Natural killer cell treated with Interleukin-12 subunit alpha and Interleukin-12 subunit beta and Interleukin-15 and Interleukin-18, amount 100 ng/mL, for 72 hours (primary cell): ENCODE data around the gene EIF5A. TPM values are rescaled to one million over a fixed set of nuclear protein-coding genes. Genes with fewer than 3 reads are reported as not detected.

Experiments
- ATAC-seq, 2 donors: fragments of 150-1000 bp; cut with Tn5 transposase in 1 of 2; sonication (Bioruptor Pico), chemical (Tn5 transposase) in 1 of 2; 2 replicates each; pipeline ENCODE4 v1.10.0; 2021
- DNase-seq: peaks from one replicate; pipeline ENCODE4 v3.0.0; 2022; ENCODE audit warnings: low spot score
- H3K27ac Mint-ChIP-seq, 2 donors: 1 replicate in 1 of 2; 2 replicates in 1 of 2; pipeline ENCODE4 v1.8.0; 2022; ENCODE audit warnings: mixed read lengths in 2 of 2, mild to moderate bottlenecking in 1 of 2, moderate library complexity in 1 of 2
- H3K27me3 Mint-ChIP-seq, 2 donors: 1 replicate in 1 of 2; 2 replicates in 1 of 2; pipeline ENCODE4 v1.8.0; 2022; ENCODE audit warnings: mixed read lengths in 2 of 2
- H3K36me3 Mint-ChIP-seq: one replicate; pipeline ENCODE4 v1.8.0; 2022; ENCODE audit warnings: mixed read lengths
- H3K4me1 Mint-ChIP-seq, 2 donors: 1 replicate in 1 of 2; 2 replicates in 1 of 2; pipeline ENCODE4 v1.8.0; 2022; ENCODE audit warnings: low read depth in 2 of 2, mixed read lengths in 2 of 2, mild to moderate bottlenecking in 1 of 2
- H3K4me3 Mint-ChIP-seq: one replicate; pipeline ENCODE4 v1.8.0; 2022; ENCODE audit warnings: mixed read lengths
- H3K9me3 Mint-ChIP-seq: 2 replicates; pipeline ENCODE4 v1.8.0; 2022; ENCODE audit warnings: mixed read lengths
- total RNA-seq, 2 donors: library from RNA; stranded (reverse); gene quantifications; one replicate each; pipeline ENCODE4 v1.2.3, GENCODE V29; 2022

The EIF5A gene
- total RNA-seq, 2 donors from 2014 or later: 953 to 1,345 TPM

DNA sequence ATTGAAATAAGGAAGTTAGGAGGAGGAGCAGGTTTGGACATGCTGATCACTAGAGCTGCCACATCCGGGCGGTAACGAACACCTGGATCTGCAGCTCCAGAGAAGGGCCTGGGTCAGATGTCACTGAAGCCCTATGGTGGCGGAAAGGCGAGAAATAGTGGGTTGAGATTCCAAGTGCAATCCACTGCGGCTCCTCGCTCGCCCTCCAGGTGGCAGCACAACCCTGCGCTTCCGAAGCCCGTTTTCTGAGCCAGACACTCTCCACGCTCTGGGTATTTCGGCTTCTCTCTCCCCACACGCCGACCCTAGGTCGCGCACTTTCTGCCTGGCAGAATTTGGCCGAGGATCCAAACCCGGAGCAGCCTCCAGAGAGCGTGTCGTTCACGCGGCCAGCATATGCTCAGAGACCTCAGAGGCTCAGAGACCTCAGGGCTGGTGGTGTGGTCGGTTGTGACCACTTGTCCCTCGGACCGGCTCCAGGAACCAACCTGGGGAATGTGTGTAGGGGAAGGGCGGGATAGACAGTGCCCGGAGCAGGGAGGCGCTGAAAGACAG lies 26.8 kb upstream of the EIF5A start:
- no peaks in the 10 kb centered on the region for H3K9me3 Mint-ChIP-seq
- peak overlapping the region; percentile 78 for H3K4me3 Mint-ChIP-seq
- H3K36me3 Mint-ChIP-seq: no peaks in the 10 kb centered on the region
- ATAC-seq: peak; percentile 85 to 86
- peaks cover 21 to 26% of the 10 kb centered on the region in 2 donors for H3K4me1 Mint-ChIP-seq
- DNase-seq: peak; percentile 87
- H3K27ac Mint-ChIP-seq: peak overlapping the region in 1 of 2 donors; percentile 2
- peaks cover 7 to 10% of the 10 kb centered on the region in 2 donors for H3K27me3 Mint-ChIP-seq

DNA sequence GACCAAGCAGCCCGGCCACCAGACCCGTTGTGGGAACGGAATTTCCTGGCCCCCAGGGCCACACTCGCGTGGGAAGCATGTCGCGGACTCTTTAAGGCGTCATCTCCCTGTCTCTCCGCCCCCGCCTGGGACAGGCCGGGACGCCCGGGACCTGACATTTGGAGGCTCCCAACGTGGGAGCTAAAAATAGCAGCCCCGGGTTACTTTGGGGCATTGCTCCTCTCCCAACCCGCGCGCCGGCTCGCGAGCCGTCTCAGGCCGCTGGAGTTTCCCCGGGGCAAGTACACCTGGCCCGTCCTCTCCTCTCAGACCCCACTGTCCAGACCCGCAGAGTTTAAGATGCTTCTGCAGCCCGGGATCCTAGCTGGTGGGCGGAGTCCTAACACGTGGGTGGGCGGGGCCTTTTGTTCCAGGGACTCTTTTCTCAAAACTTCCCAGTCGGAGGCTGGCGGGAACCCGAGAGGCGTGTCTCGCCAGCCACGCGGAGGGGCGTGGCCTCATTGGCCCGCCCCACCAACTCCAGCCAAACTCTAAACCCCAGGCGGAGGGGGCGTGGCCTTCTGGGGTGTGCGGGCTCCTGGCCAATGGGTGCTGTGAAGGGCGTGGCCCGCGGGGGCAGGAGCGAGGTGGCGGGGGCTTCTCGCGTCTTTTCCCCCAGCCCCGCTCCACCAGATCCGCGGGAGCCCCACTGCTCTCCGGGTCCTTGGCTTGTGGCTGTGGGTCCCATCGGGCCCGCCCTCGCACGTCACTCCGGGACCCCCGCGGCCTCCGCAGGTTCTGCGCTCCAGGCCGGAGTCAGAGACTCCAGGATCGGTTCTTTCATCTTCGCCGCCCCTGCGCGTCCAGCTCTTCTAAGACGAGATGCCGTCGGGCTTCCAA lies 26.1 kb upstream of the EIF5A start, which contains the start of gene SLC2A4:
SLC2A4 (plus strand) TSS at position 645 of the 879 bp plus-strand sequence; CDS start at position 862, 217 bp downstream.
- Mint-ChIP-seq H3K27ac (no peak within 1 kb of the TSS), H3K27me3 (peaks cover 7 to 12% of the 10 kb centered on the region in 2 donors), H3K9me3 (no peaks in the 10 kb centered on the region), H3K4me3 (peak within 1 kb of the TSS; percentile 78), H3K4me1 (peaks cover 21 to 26% of the 10 kb centered on the region in 2 donors), H3K36me3 (no peaks in the 10 kb centered on the region)
- peak; percentile 90 for DNase-seq
- ATAC-seq: peak; percentile 90 to 93

DNA sequence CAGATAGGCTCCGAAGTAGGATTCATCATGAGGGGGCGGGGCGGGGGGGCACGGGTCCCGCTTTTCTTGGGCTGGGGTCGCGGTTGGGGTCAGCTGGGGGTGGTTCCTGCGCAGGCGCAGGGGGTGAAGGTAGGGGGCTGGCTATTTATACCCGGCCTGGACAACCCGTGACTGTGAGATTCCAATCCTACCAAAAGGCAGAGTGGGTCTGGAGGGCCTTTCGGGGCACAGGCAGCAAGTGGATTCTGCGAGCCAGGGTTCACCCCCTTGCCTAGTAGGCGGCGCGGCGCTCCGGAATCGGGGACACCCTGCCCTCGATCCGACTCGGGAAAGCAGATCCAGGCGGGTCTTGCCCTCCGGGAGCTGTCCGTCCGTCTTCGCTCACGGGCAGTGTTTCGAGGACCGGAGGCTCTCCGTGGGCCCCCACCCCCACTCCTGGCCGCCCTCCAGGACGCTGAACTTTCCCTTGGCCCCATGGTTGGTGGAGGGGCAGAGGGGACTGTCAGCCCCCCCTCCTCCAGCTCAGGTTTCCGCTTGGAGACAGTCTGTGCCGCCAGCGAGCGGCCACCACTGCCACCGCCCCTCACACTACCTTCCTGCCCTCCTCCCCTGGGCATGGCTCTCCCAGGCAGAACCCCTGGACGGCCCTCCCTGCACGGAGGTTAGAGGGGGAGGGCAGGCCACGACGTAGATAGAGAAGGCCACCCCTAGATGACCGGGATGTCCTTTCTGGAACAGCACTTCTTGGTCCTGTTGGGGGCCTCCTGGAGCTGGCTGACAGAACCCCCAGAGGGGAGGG lies 25.3 kb upstream of the EIF5A start:
- H3K4me3 Mint-ChIP-seq: peak overlapping the region; percentile 78

DNA sequence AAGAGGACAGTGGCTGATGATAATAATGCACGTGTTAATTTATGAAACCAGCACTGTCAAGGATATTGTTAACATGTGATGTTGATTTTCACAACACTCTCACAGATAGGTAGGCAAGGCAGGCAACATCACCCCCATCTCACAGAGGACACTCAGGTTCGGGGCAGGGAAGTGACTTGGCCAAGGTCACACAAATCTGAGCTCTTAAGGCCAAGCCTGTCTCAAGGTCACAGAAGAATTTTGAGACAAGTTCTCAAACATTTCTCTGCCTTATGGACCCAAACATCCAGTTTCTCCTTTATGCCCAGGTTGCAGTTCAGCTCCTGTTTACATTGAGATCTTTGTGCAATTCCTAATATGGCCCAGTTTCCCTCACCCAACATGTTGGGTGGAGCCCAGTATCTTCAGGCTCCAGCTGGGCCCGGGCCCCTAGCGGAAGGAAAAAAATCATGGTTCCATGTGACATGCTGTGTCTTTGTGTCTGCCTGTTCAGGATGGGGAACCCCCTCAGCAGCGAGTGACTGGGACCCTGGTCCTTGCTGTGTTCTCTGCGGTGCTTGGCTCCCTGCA lies 24.6 kb upstream of the EIF5A start:
- peaks cover 7 to 16% of the 10 kb centered on the region in 2 donors for H3K27me3 Mint-ChIP-seq
- DNase-seq: no peak
- no peaks in the 10 kb centered on the region for H3K9me3 Mint-ChIP-seq
- H3K36me3 Mint-ChIP-seq: no peaks in the 10 kb centered on the region
- H3K4me3 Mint-ChIP-seq: peak overlapping the region; percentile 34
- no peak overlapping the region for H3K27ac Mint-ChIP-seq
- ATAC-seq: no peak
- peaks cover 21 to 26% of the 10 kb centered on the region in 2 donors for H3K4me1 Mint-ChIP-seq

More for the DNA sequence above, 25.3 kb upstream of the EIF5A start:
- peaks cover 21 to 26% of the 10 kb centered on the region in 2 donors for H3K4me1 Mint-ChIP-seq
- DNase-seq: no peak
- H3K36me3 Mint-ChIP-seq: no peaks in the 10 kb centered on the region
- peaks cover 7 to 13% of the 10 kb centered on the region in 2 donors for H3K27me3 Mint-ChIP-seq
- H3K9me3 Mint-ChIP-seq: no peaks in the 10 kb centered on the region
- no peak overlapping the region for H3K27ac Mint-ChIP-seq
- no peak for ATAC-seq

DNA sequence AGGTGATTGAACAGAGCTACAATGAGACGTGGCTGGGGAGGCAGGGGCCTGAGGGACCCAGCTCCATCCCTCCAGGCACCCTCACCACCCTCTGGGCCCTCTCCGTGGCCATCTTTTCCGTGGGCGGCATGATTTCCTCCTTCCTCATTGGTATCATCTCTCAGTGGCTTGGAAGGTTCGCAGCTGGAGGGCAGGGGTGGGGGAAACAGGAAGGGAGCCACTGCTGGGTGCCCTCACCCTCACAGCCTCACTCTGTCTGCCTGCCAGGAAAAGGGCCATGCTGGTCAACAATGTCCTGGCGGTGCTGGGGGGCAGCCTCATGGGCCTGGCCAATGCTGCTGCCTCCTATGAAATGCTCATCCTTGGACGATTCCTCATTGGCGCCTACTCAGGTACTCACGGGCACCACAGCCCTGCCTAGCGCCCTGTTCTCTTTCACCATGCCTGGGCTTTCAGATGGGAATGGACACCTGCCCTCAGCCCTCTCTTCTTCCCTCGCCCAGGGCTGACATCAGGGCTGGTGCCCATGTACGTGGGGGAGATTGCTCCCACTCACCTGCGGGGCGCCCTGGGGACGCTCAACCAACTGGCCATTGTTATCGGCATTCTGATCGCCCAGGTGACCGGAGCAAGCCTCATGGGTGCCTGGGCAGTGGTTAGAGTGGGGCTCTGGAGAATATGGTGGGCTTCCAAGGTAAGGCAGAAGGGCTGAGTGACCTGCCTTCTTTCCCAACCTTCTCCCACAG lies 23.8 kb upstream of the EIF5A start:
- no peak for DNase-seq
- Mint-ChIP-seq H3K27me3 (peaks cover 13 to 22% of the 10 kb centered on the region in 2 donors), H3K4me3 (no peak overlapping the region), H3K27ac (peak overlapping the region in 1 of 2 donors; percentile 47), H3K36me3 (no peaks in the 10 kb centered on the region), H3K9me3 (no peaks in the 10 kb centered on the region), H3K4me1 (peaks cover 21 to 26% of the 10 kb centered on the region in 2 donors)
- ATAC-seq: no peak

DNA sequence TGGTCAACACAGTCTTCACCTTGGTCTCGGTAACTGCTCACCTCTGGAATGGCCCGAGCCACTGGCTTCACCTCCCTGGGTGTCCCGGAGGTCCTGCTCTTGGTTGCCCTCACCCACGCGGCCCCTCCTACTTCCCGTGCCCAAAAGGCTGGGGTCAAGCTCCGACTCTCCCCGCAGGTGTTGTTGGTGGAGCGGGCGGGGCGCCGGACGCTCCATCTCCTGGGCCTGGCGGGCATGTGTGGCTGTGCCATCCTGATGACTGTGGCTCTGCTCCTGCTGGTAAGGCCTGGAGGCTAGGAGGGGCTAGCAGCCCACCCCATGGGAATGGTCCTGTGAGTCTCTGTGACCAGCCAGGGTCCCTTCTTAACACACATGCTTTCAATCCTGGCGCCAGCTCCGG lies 22.5 kb upstream of the EIF5A start:
- DNase-seq: no peak
- no peaks in the 10 kb centered on the region for H3K36me3 Mint-ChIP-seq
- H3K4me1 Mint-ChIP-seq: peaks cover 21 to 25% of the 10 kb centered on the region in 2 donors
- ATAC-seq: no peak
- H3K9me3 Mint-ChIP-seq: no peaks in the 10 kb centered on the region
- H3K4me3 Mint-ChIP-seq: no peak overlapping the region
- peaks cover 14 to 23% of the 10 kb centered on the region in 2 donors for H3K27me3 Mint-ChIP-seq
- H3K27ac Mint-ChIP-seq: no peak overlapping the region

DNA sequence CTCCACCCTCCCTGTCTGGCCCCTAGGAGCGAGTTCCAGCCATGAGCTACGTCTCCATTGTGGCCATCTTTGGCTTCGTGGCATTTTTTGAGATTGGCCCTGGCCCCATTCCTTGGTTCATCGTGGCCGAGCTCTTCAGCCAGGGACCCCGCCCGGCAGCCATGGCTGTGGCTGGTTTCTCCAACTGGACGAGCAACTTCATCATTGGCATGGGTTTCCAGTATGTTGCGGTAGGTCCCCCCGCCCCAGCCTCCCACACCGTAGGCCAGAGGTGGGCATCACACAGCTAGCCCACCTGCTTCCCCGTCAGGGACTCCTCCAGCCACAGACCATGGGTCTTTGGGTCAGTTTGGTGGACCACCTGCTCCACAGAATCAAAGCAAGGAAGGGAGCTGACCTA lies 21.7 kb upstream of the EIF5A start:
- Mint-ChIP-seq H3K4me1 (peaks cover 13 to 19% of the 10 kb centered on the region in 2 donors), H3K36me3 (no peaks in the 10 kb centered on the region), H3K27me3 (peaks cover 14 to 25% of the 10 kb centered on the region in 2 donors), H3K9me3 (no peaks in the 10 kb centered on the region), H3K4me3 (no peak overlapping the region), H3K27ac (no peak overlapping the region)
- no peak for DNase-seq
- no peak for ATAC-seq

DNA sequence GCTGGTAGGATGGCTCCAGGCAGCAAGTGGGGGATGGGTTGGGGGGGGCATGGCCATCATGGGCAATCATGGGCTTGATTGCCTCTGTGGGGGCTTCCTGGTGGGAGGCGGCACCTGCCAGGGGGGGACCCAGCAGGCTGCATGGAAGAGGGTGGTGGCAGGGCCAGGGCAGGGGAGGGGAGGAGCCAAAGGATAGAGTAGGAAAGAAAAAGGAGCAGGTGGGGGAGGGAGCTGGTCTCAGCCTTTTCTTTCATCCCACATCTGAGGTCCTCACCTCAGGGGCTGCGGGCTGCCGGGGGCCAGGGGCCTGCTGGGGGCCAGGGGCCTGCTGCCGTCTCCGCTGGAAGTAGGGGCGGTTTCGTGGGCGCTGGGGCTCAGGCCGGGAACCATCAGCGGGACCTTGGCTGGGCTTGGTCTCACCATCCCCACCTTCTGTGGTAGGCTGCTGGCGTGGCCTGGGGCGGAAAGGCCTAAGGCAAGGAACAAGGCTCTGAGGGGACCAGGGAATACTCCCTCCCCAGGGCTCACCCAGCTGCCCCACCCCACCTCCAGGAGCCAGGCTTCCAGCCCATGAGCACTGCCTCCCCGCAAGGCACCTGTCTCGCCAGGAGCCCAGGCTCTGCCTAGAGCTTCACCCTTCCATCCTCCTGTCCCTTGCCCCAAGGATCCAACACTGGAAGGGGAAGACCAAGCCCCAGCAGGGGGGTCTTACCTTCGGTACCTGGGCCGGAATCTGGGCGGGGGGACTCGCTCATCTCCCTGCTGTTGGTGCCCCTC lies 18.0 kb upstream of the EIF5A start:
- no peak for ATAC-seq
- no peak for DNase-seq
- Mint-ChIP-seq H3K27ac (no peak overlapping the region), H3K27me3 (peaks cover 13 to 22% of the 10 kb centered on the region in 2 donors), H3K9me3 (no peaks in the 10 kb centered on the region), H3K4me3 (no peak overlapping the region), H3K36me3 (no peaks in the 10 kb centered on the region), H3K4me1 (peaks cover 0 to 5% of the 10 kb centered on the region in 2 donors)

DNA sequence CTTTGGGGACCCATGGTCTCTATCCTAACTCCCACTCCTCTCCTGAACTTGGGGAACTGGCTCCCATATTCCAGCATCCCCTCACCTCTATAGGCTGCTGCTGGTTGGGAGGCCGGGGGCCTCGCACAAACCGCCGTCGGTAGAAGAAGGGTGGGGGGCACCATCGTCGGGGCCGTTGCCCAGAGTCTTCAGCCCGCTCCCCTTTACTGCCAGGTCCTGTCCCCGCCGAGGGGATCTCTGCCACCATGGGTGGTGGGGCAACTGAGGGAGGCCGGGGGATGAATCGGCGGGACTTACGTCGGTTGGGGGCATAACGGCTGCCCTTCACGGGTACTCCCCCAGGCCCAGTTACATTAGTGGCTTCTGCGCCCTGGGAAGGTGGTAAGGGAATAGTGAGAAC lies 17.3 kb upstream of the EIF5A start:
- ATAC-seq (no peak), DNase-seq (no peak)
- Mint-ChIP-seq H3K4me1 (peaks cover 3 to 9% of the 10 kb centered on the region in 2 donors), H3K27me3 (peaks cover 17 to 25% of the 10 kb centered on the region in 2 donors), H3K4me3 (no peak overlapping the region), H3K36me3 (no peaks in the 10 kb centered on the region), H3K27ac (no peak overlapping the region), H3K9me3 (no peaks in the 10 kb centered on the region)

DNA sequence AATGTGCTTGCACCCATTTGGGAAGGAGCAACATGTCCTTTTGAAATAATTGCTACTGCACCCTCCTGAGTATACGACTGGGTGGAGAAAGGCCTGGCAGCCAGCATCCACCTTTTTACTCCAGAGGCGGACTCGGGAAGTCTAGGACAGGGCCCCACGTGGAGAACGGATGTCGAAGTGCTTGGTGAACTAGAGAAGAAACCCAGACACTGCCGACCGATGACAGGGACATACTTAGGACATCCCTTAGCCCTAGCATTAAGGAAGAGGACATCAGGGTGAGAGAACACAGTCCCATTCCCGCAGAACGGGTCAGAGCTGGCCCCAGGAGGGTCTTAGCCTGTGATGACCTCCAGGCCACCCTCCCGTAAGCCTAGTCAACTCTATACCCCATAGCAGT lies 16.7 kb upstream of the EIF5A start:
- Mint-ChIP-seq H3K4me3 (no peak overlapping the region), H3K27me3 (peaks cover 21 to 28% of the 10 kb centered on the region in 2 donors)
- ATAC-seq: no peak

DNA sequence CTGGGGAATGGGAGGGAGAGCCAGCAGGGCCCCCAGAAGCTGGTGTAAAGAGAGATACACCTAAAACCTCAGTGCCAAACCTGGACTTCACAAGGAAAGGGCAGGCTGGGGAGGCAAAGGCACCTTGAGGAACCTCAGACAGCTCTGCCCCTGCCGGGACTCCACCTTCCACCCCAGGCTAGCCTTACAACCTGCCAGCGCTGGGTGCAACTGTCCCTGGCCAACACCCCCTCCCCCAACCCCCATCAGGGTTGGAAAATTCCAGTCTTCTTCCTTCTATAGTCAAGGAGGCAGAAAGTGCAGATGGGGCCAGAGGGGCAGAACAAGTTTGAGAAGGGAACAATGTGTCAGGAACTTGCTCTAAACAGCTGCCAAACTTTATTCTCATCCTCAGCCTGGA lies 15.2 kb upstream of the EIF5A start:
- no peak overlapping the region for H3K4me3 Mint-ChIP-seq
- H3K27me3 Mint-ChIP-seq: peaks cover 28 to 30% of the 10 kb centered on the region in 2 donors

More for the DNA sequence above, 16.7 kb upstream of the EIF5A start:
- peaks cover 7 to 13% of the 10 kb centered on the region in 2 donors for H3K4me1 Mint-ChIP-seq
- no peak overlapping the region for H3K27ac Mint-ChIP-seq
- H3K36me3 Mint-ChIP-seq: no peaks in the 10 kb centered on the region
- no peak for DNase-seq
- no peaks in the 10 kb centered on the region for H3K9me3 Mint-ChIP-seq

DNA sequence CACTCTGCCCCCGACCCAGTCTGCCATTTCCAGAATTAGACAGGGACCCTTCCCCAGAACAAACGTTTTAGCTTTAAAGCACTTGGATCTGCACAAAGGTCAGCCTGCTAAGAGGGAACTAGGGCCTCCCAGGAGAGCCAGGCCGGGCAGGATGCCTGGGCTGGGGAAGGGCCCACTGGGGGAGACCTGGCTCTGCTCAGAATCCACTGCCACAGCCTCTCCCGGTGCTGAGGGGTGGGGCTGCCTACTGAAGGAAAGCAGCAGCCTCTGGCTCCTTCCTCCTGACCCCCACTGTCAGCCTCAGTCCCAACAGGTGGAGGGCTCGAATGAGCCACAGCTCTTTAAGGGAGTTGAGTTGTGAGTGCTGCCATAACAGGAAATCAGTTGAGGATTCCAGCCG lies 14.7 kb upstream of the EIF5A start:
- peaks cover 28% of the 10 kb centered on the region in 2 donors for H3K27me3 Mint-ChIP-seq
- peaks cover 7 to 21% of the 10 kb centered on the region in 2 donors for H3K4me1 Mint-ChIP-seq
- H3K9me3 Mint-ChIP-seq: no peaks in the 10 kb centered on the region
- H3K4me3 Mint-ChIP-seq: no peak overlapping the region
- H3K36me3 Mint-ChIP-seq: no peaks in the 10 kb centered on the region
- H3K27ac Mint-ChIP-seq: no peak overlapping the region
- ATAC-seq (no peak), DNase-seq (no peak)

More for the DNA sequence above, 15.2 kb upstream of the EIF5A start:
- ATAC-seq (no peak), DNase-seq (no peak)
- H3K27ac Mint-ChIP-seq: no peak overlapping the region
- no peaks in the 10 kb centered on the region for H3K36me3 Mint-ChIP-seq
- H3K9me3 Mint-ChIP-seq: no peaks in the 10 kb centered on the region
- peaks cover 7 to 21% of the 10 kb centered on the region in 2 donors for H3K4me1 Mint-ChIP-seq
